HG03432 (cell line): ENCODE measurements around the gene CERCAM.
A peak's percentile ranks its signal among the peaks of the same experiment; 100 is the strongest.
"Not testable (repeated sequence)": the region's sequence is repeated elsewhere in the genome, so short reads cannot be mapped to it uniquely, and the experiment has no call there.

Experiments used
- ATAC-seq: cut with Tn5 transposase; IDR thresholded peaks from one replicate; pipeline ENCODE4 v1.9.1; 2021; ENCODE audit warnings: mild to moderate bottlenecking, moderate library complexity; ENCODE audit not compliant: unreplicated experiment

CERCAM gene

GRCh38 chr9:128419061-128419925 is 1.4 kb upstream of the CERCAM start:
- ATAC-seq = no peak

- ATAC-seq = peak; percentile 76
Measured at GRCh38 chr9:128420060-128420650, 502 bp upstream of the CERCAM start.

GRCh38 chr9:128421482-128421996 is 882 bp downstream of the CERCAM start:
- ATAC-seq = peak; percentile 18

GRCh38 chr9:128422022-128422782 is 1.5 kb downstream of the CERCAM start:
- not testable (repeated sequence) for ATAC-seq

- no peak for ATAC-seq
Measured at GRCh38 chr9:128422783-128423150, 2.1 kb downstream of the CERCAM start.

- ATAC-seq = not testable (repeated sequence)
Measured at GRCh38 chr9:128423356-128423755, 2.7 kb downstream of the CERCAM start.

GRCh38 chr9:128424268-128424780 is 3.7 kb downstream of the CERCAM start:
- no peak for ATAC-seq

GRCh38 chr9:128428644-128429512 is 8.2 kb downstream of the CERCAM start:
- ATAC-seq = no peak

- no peak for ATAC-seq
Measured at GRCh38 chr9:128429513-128430086, 8.9 kb downstream of the CERCAM start.

GRCh38 chr9:128431207-128431606 is 10.6 kb downstream of the CERCAM start:
- ATAC-seq = no peak

GRCh38 chr9:128434340-128434739 is 13.7 kb downstream of the CERCAM start:
- no peak for ATAC-seq

GRCh38 chr9:128435611-128436010 is 15.0 kb downstream of the CERCAM start:
- no peak for ATAC-seq

- ATAC-seq = no peak
Measured at GRCh38 chr9:128438343-128439109, 17.9 kb downstream of the CERCAM start.

- no peak for ATAC-seq
Measured at GRCh38 chr9:128439273-128439672, 18.6 kb downstream of the CERCAM start.

- no peak for ATAC-seq
Measured at GRCh38 chr9:128442150-128442549, 21.5 kb downstream of the CERCAM start.

- not testable (repeated sequence) for ATAC-seq
Measured at GRCh38 chr9:128446505-128446904, 25.8 kb downstream of the CERCAM start.

- ATAC-seq = no peak
Measured at GRCh38 chr9:128448746-128449145, 28.1 kb downstream of the CERCAM start.

GRCh38 chr9:128454991-128455390 is 34.3 kb downstream of the CERCAM start:
- ATAC-seq = no peak
